Endodermal cell (in vitro differentiated cells): ENCODE measurements around the gene UNC13C. TPM values are rescaled to one million over a fixed set of nuclear protein-coding genes. Genes with fewer than 3 reads are reported as not detected.

Experiments used
- DNase-seq: peaks from one replicate; pipeline ENCODE4 v3.0.0-alpha.2; 2017
- H3K27ac ChIP-seq: 2 replicates; pipeline ENCODE4 v1.5.1; 2013; ENCODE audit warnings: mild to moderate bottlenecking, low read depth, low read length, moderate library complexity
- H3K27me3 ChIP-seq: 2 replicates; pipeline ENCODE4 v1.6.1; 2013; ENCODE audit warnings: mild to moderate bottlenecking, low read length, moderate library complexity; ENCODE audit not compliant: insufficient read depth, control insufficient read depth, poor library complexity, severe bottlenecking
- H3K36me3 ChIP-seq: 2 replicates; pipeline ENCODE4 v1.7.0; 2013; ENCODE audit warnings: mild to moderate bottlenecking, low read length, moderate library complexity; ENCODE audit not compliant: control insufficient read depth, insufficient read depth
- H3K4me1 ChIP-seq: one replicate; pipeline ENCODE4 v1.7.0; 2013; ENCODE audit warnings: low read length; ENCODE audit not compliant: control insufficient read depth, insufficient read depth
- H3K4me3 ChIP-seq: 2 replicates; pipeline ENCODE4 v1.5.1; 2013; ENCODE audit warnings: mild to moderate bottlenecking, low read length, moderate library complexity
- H3K9ac ChIP-seq: 2 replicates; pipeline ENCODE4 v1.6.1; 2013; ENCODE audit warnings: mild to moderate bottlenecking, low read length, moderate library complexity; ENCODE audit not compliant: poor library complexity, severe bottlenecking; ENCODE audit errors: extremely low read depth
- H3K9me3 ChIP-seq: 2 replicates; pipeline ENCODE4 v1.6.1; 2013; ENCODE audit warnings: mild to moderate bottlenecking, low read length, moderate library complexity; ENCODE audit not compliant: control insufficient read depth
- H3K27ac Mint-ChIP-seq: 2 replicates; pipeline ENCODE4 v1.8.0; 2020; ENCODE audit warnings: mixed read lengths
- H3K27me3 Mint-ChIP-seq: 2 replicates; pipeline ENCODE4 v1.8.0; 2021; ENCODE audit warnings: mild to moderate bottlenecking, mixed read lengths; ENCODE audit not compliant: insufficient read depth
- H3K36me3 Mint-ChIP-seq: 2 replicates; pipeline ENCODE4 v1.8.0; 2020; ENCODE audit warnings: low read depth, mixed read lengths
- H3K4me1 Mint-ChIP-seq: 2 replicates; pipeline ENCODE4 v1.8.0; 2020; ENCODE audit warnings: mixed read lengths
- H3K4me3 Mint-ChIP-seq: 2 replicates; pipeline ENCODE4 v1.8.0; 2020; ENCODE audit warnings: mild to moderate bottlenecking, moderate library complexity, mixed read lengths
- H3K9me3 Mint-ChIP-seq: 2 replicates; pipeline ENCODE4 v1.8.0; 2020; ENCODE audit warnings: mild to moderate bottlenecking, mixed read lengths
- CTCF ChIP-seq: fragments of 200-600 bp; sonication (generic); conservative IDR thresholded peaks from 2 replicates; pipeline ENCODE4 v1.5.0; 2021; ENCODE audit warnings: antibody characterized with exemption, mild to moderate bottlenecking
- WGBS, 2 experiments: methylation state at CpG; one replicate each; pipeline versions ENCODE4 v1.1.5 to v1.1.7; 2013; ENCODE audit warnings: missing lambda C conversion rate in 2 of 2, mixed read lengths in 1 of 2; ENCODE audit not compliant: insufficient coverage in 1 of 2, insufficient read length in 1 of 2; 5-methylcytosine and 5-hydroxymethylcytosine counted together
- total RNA-seq, 2 donors: library from RNA; stranded (reverse); fragmentation: NEBNext Ultra II Directional in 1 of 2; extraction: Animal tissue kit (Norgen Biotek cat#: 25700) in 1 of 2; gene quantifications; 2 replicates in 1 of 2; 3 replicates in 1 of 2; pipeline ENCODE4 v1.2.1, GENCODE V29; 2021

The UNC13C gene
- total RNA-seq, 2 donors from 2014 or later, result 7.2 to 19.9 TPM

GRCh38 chr15:54571576-54571975, 593.3 kb downstream of the UNC13C start:
- no peaks in the 10 kb centered on the region for H3K4me1 Mint-ChIP-seq
- DNase-seq, result no peak
- TF ChIP-seq CTCF, result no peak
- H3K27ac ChIP-seq, result no peak overlapping the region
- no peaks in the 10 kb centered on the region for H3K36me3 ChIP-seq
- no peak overlapping the region for H3K4me3 ChIP-seq
- no peaks in the 10 kb centered on the region for H3K9me3 ChIP-seq
- no peaks in the 10 kb centered on the region for H3K4me1 ChIP-seq
- H3K36me3 Mint-ChIP-seq, result no peaks in the 10 kb centered on the region
- no peaks in the 10 kb centered on the region for H3K27me3 ChIP-seq
- H3K4me3 Mint-ChIP-seq, result no peak overlapping the region
- H3K27me3 Mint-ChIP-seq, result no peaks in the 10 kb centered on the region
- 87% methylated on average over 1 of the region's 1 CpG; no CpG with 5 or more reads in 1 of the 2 experiments for WGBS, 2 experiments
- no peak overlapping the region for H3K27ac Mint-ChIP-seq
- H3K9ac ChIP-seq, result no peak overlapping the region
- H3K9me3 Mint-ChIP-seq, result no peaks in the 10 kb centered on the region

- Mint-ChIP-seq H3K4me1 (no peaks in the 10 kb centered on the region), H3K36me3 (no peaks in the 10 kb centered on the region), H3K4me3 (no peak overlapping the region), H3K9me3 (no peaks in the 10 kb centered on the region), H3K27ac (no peak overlapping the region), H3K27me3 (no peaks in the 10 kb centered on the region)
- Histone ChIP-seq H3K27me3 (no peaks in the 10 kb centered on the region), H3K4me1 (no peaks in the 10 kb centered on the region), H3K36me3 (no peaks in the 10 kb centered on the region), H3K4me3 (no peak overlapping the region), H3K9me3 (no peaks in the 10 kb centered on the region), H3K27ac (no peak overlapping the region), H3K9ac (no peak overlapping the region)
- 93% methylated on average over 1 of the region's 1 CpG; no CpG with 5 or more reads in 1 of the 2 experiments for WGBS, 2 experiments
- no peak for DNase-seq
- TF ChIP-seq CTCF, result no peak
Observed at GRCh38 chr15:54575586-54575985, 597.3 kb downstream of the UNC13C start.

GRCh38 chr15:54576298-54576935, 598.2 kb downstream of the UNC13C start:
- peaks cover 3% of the 10 kb centered on the region for H3K9me3 Mint-ChIP-seq
- no peak for DNase-seq
- H3K4me3 ChIP-seq, result no peak overlapping the region

More at GRCh38 chr15:54576298-54576935, 598.2 kb downstream of the UNC13C start:
- Histone ChIP-seq H3K9me3 (no peaks in the 10 kb centered on the region), H3K4me1 (no peaks in the 10 kb centered on the region), H3K9ac (no peak overlapping the region), H3K36me3 (no peaks in the 10 kb centered on the region), H3K27ac (no peak overlapping the region), H3K27me3 (no peaks in the 10 kb centered on the region)
- Mint-ChIP-seq H3K27me3 (no peaks in the 10 kb centered on the region), H3K4me1 (no peaks in the 10 kb centered on the region), H3K36me3 (peaks cover 2% of the 10 kb centered on the region), H3K27ac (no peak overlapping the region), H3K4me3 (no peak overlapping the region)
- TF ChIP-seq CTCF, result no peak
- 86 to 87% methylated on average over 3 of the region's 4 CpGs for WGBS, 2 experiments
